ENCODE data around the gene HNRNPLL. TPM values are rescaled to one million over a fixed set of nuclear protein-coding genes. Genes with fewer than 3 reads are reported as not detected.

Gene HNRNPLL
- total RNA-seq, 2 donors from 2014 or later, result 24.7 to 28.3 TPM

- intact Hi-C loops (cut with DNase I), result loop anchor here (5.0 to 10.0 kb wide), 2 partner anchors 65 to 68 kb away; partner anchors contain the start of gene GALM (in 2 of the 2)
- no peak for ATAC-seq
Measured at GRCh38 chr2:38599706-38600105, 3.0 kb downstream of the HNRNPLL start.

DNA sequence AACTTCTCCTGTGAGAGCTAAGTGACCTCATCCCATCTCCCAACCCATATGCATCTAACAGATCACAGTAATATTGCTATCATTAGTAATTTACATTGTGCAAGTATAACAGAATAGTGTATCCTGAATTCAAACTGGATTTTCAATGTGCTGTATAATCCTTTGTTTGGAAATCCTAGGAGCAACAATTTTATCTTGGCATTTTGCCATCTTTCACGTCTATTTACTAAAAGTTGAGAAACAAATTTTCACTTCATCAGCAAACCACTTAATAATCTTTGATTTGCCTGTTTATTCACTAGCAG, 3.8 kb downstream of the HNRNPLL start:
- DNase-seq (no peak), ATAC-seq (no peak)
- intact Hi-C loops (cut with DNase I), result loop anchor here in 1 of 2 donors (10.0 kb wide), 1 partner anchor 66 kb away; the partner anchor contains the start of gene GALM

More at GRCh38 chr2:38599706-38600105, 3.0 kb downstream of the HNRNPLL start:
- DNase-seq, result no peak

DNA sequence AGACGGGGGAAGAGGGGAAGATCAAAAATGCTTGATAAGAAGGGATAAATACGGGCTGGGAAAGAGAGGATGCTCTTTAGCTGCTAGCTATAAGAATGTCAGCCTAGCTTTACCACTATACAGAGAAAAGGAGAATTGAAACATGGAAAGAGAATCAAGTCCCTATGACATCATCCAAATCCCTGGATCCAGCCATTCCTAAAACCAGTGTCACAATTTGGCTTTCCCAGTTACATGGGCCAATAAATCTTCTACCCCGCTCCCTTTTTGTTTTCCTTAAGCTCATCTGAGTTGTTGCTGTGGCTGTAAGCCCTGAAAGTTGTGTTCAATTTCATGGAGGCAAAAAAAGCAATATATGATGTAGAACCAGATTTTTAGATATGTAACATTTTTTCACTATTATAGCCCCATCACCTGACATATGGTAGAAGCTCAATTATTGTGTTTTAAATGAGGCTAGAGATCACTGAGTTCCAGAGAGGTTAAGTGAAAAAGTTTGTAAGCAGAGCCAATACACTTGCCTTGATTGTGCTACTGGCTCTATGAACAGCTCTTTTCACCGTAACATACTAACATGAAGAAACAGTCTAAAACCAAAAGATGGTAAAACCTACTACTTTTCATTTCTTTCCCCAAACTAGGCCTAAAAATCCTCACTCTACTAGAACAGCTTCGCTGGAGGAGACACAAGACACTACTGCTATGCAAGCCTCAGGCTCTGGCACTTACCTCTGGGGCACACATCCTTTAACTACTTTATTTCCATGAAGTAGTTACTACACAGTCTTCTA, 4.3 kb downstream of the HNRNPLL start:
- intact Hi-C loops (cut with DNase I), result loop anchor here in 1 of 2 donors (10.0 kb wide), 1 partner anchor 66 kb away; the partner anchor contains the start of gene GALM
- ATAC-seq (no peak), DNase-seq (no peak)

GRCh38 chr2:38597115-38597514, 5.6 kb downstream of the HNRNPLL start:
- DNase-seq (no peak), ATAC-seq (no peak)
- intact Hi-C loops (cut with DNase I), result loop anchor here in 1 of 2 donors (10.0 kb wide), 1 partner anchor 68 kb away; the partner anchor contains the start of gene GALM

DNA sequence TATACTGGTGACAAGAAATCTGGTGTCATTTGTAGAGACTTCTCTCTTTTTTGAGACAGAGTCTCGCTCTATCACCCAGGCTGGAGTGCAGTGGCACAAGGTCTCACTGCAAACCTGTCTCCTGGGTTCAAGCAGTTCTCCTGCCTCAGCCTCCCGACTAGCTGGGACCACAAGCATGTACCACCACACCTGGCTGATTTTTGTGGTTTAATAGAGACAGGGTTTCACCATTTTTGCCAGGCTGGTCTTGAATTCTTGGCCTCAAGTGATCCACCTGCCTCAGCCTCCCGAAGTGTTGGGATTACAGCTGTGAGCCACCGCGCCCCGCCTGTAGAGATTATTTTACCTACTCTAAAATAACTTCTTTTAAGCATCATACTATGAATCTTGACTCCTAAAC, 6.5 kb downstream of the HNRNPLL start:
- intact Hi-C loops (cut with DNase I), result loop anchor here in 1 of 2 donors (10.0 kb wide), 1 partner anchor 69 kb away; the partner anchor contains the start of gene GALM
- no peak for DNase-seq
- no peak for ATAC-seq

- DNase-seq, result no peak
- no peak for ATAC-seq
- intact Hi-C loops (cut with DNase I), result loop anchor here in 1 of 2 donors (10.0 kb wide), 1 partner anchor 72 kb away; the partner anchor contains the start of gene GALM
Measured at GRCh38 chr2:38592951-38593350, 9.8 kb downstream of the HNRNPLL start.

DNA sequence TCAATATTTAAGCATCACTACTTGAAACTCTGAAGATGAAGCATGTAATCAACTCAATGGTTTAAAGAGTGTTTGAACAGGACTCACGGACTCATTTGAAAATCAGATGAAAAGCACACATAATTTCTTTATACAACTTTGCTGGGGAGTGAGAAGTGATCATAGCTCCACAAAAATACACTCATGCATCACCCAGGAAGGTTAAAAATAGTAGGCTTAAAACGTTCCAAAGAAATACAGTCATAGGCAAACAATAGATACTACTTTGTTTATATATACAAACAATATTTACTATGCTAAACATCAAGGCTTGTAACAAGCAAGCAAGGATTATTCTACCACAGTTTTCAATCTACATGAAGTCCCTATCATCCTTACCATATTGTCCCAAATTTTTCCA, 11.6 kb downstream of the HNRNPLL start:
- intact Hi-C loops (cut with DNase I), result loop anchor here in 1 of 2 donors (10.0 kb wide), 1 partner anchor 74 kb away; the partner anchor contains the start of gene GALM
- peak; percentile 47 to 73 for ATAC-seq
- no peak for DNase-seq

DNA sequence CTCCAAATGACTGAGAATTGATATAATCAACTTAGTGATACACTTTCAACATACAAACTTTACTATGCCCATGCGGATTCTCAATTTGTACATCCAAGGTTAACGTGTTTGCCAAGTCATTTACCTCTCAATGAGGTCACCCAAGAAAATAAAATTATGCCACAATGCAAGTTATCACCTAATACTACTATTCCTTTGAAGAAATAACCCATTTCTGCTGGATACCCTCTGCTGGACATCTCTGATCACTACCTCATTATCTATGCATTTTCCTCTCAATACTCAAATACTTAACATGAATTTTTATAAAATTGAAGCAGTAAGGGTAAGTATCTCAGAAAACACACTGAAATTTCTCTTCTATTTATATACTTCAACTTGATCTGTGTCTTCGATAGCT, 12.7 kb downstream of the HNRNPLL start:
- DNase-seq (no peak), ATAC-seq (no peak)
- intact Hi-C loops (cut with DNase I), result loop anchor here in 1 of 2 donors (10.0 kb wide), 1 partner anchor 75 kb away; the partner anchor contains the start of gene GALM

GRCh38 chr2:38586931-38587330, 15.8 kb downstream of the HNRNPLL start:
- no peak for ATAC-seq
- DNase-seq, result no peak
- intact Hi-C loops (cut with DNase I), result no loop called here

GRCh38 chr2:38584881-38585280, 17.8 kb downstream of the HNRNPLL start:
- ATAC-seq (no peak), DNase-seq (no peak)
- intact Hi-C loops (cut with DNase I), result loop anchor here (5.0 kb wide), 2 partner anchors 152 to 157 kb away; no protein-coding TSS in a partner anchor

GRCh38 chr2:38583994-38584393, 18.7 kb downstream of the HNRNPLL start:
- no peak for DNase-seq
- intact Hi-C loops (cut with DNase I), result loop anchor here (5.0 kb wide), 2 partner anchors 153 to 158 kb away; no protein-coding TSS in a partner anchor
- ATAC-seq, result no peak

- DNase-seq, result no peak
- intact Hi-C loops (cut with DNase I), result loop anchor here (5.0 kb wide), 2 partner anchors 154 to 159 kb away; no protein-coding TSS in a partner anchor
- ATAC-seq, result no peak
Measured at GRCh38 chr2:38583524-38583923, 19.2 kb downstream of the HNRNPLL start.

GRCh38 chr2:38581193-38582147, 21.3 kb downstream of the HNRNPLL start:
- peak; percentile 72 to 79 for ATAC-seq
- intact Hi-C loops (cut with DNase I), result loop anchor here (5.0 kb wide), 2 partner anchors 156 to 161 kb away; no protein-coding TSS in a partner anchor
- DNase-seq, result peak; percentile 34

- intact Hi-C loops (cut with DNase I), result loop anchor here (5.0 kb wide), 2 partner anchors 157 to 162 kb away; no protein-coding TSS in a partner anchor
- ATAC-seq, result no peak
Measured at GRCh38 chr2:38580115-38580636, 22.6 kb downstream of the HNRNPLL start.

DNA sequence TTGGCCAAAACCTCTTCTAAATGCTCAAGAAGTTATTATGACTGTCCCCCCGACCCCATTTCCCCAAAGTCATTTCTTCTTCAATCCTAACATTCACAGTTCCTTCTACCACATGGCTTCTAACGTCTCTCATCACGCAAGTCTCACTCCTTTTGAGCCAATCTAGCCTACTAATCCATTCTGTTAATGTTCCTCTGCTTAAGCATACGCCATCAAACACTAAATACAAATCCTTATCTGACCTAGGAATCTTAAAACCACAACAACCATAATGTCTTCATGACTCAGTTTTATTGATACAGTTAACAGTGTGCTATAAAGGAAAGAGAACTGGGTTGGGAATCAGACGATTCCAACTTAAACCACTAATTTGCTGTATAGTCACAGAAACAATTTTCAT, 23.9 kb downstream of the HNRNPLL start:
- no peak for DNase-seq
- no peak for ATAC-seq
- intact Hi-C loops (cut with DNase I), result loop anchor here in 1 of 2 donors (10.0 kb wide), 1 partner anchor 264 kb away; no protein-coding TSS in a partner anchor

More at GRCh38 chr2:38580115-38580636, 22.6 kb downstream of the HNRNPLL start:
- no peak for DNase-seq

DNA sequence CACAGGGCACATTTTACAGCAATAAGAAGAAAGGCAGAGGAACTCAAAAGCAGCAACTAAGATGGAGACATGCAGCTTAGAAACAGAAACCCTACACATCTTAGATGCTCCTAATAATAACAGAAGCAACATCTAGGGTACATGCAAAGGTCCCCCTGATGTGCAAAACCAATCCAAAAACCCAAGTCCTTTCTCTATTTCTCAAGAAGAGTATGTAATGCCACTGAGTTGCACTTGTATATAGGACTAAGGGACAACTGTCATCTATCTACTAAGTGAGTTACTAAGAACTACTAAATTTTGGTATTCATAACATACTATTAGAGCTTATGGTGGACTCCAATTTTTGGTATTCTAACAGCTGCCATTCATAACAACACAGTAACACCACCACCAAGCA, 28.4 kb downstream of the HNRNPLL start:
- DNase-seq (no peak), ATAC-seq (no peak)
- intact Hi-C loops (cut with DNase I), result loop anchor here in 1 of 2 donors (10.0 kb wide), 1 partner anchor 259 kb away; no protein-coding TSS in a partner anchor

- DNase-seq (peak; percentile 46), ATAC-seq (peak; percentile 38 to 73)
- intact Hi-C loops (cut with DNase I), result loop anchor here in 1 of 2 donors (10.0 kb wide), 1 partner anchor 257 kb away; no protein-coding TSS in a partner anchor
Measured at GRCh38 chr2:38572167-38572566, 30.6 kb downstream of the HNRNPLL start.

GRCh38 chr2:38571193-38571592, 31.5 kb downstream of the HNRNPLL start:
- intact Hi-C loops (cut with DNase I), result loop anchor here in 1 of 2 donors (10.0 kb wide), 1 partner anchor 256 kb away; no protein-coding TSS in a partner anchor
- ATAC-seq, result no peak
- DNase-seq, result no peak

Data from left cardiac atrium (tissue), 4 donors.